Effector CD4-positive, alpha-beta T cell (primary cell): Measurements from ENCODE around the gene NRG3.

Source experiments
- DNase-seq: peaks from one replicate; pipeline ENCODE4 v3.0.0-alpha.2; 2020

Gene NRG3

DNA sequence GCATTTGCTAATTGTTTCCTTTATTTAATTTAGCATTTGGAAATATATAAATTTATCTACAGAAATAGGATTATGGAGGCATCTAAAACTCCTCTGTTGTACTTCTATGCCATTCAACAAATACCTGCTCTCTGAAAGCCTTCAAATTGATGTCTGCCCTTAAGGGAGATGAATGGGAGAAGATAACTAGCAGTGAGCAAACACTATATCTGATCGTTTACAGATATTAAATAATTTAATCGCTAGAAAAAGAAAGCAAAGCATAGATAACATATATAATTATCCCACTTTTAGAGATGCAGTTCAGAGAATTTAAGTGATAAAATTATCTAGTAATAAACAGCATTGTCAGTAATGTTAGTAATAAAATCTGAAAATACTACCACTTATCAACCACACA is 524.9 kb downstream of the NRG3 start:
- DNase-seq = no peak

DNA sequence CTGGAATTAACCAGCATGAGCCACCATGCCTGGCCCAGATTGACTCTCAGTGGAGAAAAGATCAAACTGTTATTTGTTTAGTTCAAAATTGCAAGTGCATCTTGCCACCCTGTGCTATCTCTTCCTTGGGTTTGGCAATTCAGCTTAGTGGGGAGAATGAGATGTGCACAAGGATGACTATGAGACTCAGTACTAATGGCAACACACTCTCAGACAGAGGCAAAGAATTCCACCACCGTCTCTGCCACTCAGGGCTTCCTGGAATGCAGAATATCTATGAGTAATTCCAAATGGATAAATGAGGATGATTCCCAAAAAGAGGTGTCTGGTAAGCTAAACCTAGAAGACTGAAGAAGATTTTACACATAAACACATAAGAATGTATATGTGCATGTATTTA is 525.8 kb downstream of the NRG3 start:
- DNase-seq = no peak

DNA sequence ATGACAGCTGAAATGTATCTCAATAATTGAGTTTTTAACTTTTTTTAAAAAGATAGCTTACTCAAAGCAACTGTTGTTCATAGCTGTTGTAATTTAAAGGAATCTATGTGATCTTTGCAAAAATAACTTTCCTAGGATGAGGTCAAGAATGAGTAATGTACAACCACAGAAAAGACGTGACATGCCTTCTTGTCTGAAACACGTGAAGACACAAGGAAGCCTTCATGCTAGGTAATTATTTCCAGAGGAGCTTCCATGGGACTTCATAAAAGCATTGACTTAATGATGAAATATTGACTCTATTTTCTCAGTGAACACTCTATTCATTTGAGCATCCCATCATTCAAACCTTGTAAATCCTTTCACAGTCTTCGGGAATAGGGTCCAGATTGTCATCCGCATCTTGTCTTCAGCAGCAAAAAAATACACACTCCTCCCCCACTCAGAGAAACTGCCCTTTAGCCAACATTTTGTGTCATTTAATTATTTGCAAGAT is 528.0 kb downstream of the NRG3 start:
- no peak for DNase-seq

GRCh38 chr10:82409671-82410070 is 534.7 kb downstream of the NRG3 start:
- no peak for DNase-seq

- no peak for DNase-seq
Observed at GRCh38 chr10:82411416-82411815, 536.4 kb downstream of the NRG3 start.

DNA sequence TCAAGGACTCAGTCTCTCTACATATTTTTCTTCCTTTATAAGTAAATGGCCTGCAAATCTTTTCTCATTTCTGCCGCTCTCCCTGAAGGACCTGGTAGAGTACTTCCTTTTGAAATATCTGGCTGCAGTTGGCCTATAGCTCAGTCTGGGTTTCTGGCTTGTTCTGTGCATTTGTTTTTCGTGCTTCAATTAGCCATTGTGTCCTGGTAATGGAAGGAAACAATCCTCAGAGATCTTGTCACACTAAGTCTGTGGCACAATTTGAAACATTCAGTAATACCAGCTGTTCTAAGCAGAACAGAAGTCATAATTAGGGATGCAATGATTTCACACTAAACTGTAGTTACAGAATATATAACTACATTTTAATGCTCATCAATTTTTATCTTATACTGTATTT is 545.0 kb downstream of the NRG3 start:
- no peak for DNase-seq

GRCh38 chr10:82429302-82429701 is 554.3 kb downstream of the NRG3 start:
- no peak for DNase-seq

DNA sequence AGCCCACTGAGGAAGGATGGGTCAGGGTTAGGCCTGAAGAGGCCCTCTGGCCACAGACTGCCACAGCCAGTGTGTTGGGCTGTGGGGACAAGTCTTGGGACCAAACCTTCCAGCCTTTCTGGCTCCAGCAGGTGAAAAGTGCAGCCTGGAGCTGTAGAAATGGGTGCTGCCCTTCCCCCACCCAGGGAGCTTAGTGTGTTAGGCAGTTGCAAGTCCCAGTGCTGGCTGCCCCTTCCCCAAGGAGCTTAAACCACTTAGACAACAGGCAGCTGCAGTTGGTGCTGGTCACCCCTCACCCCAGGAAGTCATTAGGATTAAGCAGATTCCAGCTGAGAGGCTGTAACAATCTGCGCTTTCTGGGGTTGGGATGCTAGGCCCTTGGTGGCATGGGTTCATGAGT is 563.3 kb downstream of the NRG3 start:
- DNase-seq = no peak

GRCh38 chr10:82440775-82441174 is 565.8 kb downstream of the NRG3 start:
- no peak for DNase-seq

DNA sequence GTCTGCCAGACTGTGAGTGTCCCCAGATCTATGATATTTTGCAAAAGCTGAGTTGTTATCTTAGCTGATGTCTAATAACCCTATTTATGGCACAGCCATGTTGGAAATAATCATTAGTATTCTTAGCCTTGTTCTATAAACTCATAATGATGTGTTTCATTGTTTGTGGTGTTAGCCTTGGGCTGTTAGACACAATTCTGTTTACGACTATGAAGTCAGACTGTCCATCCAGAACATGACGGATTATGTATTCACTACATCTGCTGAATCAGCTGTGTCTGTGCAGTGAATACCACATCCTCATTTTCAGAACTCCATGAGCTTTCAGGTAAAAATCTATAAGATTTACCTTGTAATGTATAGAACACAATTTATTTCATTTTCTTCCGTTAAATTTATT is 577.1 kb downstream of the NRG3 start:
- DNase-seq = no peak

DNA sequence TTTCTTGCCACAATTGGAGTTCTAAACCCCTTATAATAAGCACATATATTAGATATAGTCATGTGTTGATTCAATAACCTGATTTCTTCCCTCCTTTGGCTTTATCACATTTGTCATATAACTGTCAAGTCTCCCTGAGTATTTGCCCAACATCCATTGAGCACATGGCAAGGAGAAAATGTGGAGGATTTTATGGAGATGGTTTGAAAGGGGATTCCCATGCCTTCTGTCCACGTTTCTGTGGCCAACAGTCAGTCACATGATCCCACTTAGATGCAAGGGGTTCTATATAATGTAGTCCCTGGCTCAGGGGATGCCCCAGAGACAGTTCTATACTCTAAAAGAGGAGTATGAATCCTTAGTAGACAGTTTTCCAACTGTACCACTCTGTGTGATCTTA is 577.7 kb downstream of the NRG3 start:
- no peak for DNase-seq

DNA sequence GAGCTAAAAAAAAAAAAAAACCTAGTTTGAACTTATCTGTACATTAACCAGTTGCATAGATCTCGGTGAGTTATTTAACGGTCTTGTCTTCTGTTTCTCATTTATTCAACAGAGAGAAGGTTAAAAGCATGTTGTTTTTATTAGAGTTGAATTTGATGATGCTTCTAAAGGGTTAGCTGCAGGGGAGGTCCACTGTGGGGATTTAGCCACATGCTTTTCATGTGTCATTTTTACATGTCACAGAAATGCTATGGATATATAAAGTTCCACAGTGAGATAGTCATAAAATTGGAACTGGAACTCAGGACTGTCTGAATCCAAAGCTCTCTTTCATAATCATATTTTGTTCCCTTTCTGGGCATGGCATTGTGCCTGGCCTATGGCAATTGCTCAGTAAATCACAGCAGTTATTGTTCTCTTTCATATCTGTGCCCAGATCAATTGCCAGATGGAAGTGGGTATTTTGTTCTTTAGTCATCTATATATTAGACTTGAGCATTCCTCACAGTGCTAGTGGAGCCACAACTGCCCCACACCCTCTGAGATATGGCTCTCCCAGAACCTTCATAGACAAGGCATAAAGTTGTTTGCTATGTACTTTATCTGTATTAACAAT is 578.8 kb downstream of the NRG3 start:
- no peak for DNase-seq

DNA sequence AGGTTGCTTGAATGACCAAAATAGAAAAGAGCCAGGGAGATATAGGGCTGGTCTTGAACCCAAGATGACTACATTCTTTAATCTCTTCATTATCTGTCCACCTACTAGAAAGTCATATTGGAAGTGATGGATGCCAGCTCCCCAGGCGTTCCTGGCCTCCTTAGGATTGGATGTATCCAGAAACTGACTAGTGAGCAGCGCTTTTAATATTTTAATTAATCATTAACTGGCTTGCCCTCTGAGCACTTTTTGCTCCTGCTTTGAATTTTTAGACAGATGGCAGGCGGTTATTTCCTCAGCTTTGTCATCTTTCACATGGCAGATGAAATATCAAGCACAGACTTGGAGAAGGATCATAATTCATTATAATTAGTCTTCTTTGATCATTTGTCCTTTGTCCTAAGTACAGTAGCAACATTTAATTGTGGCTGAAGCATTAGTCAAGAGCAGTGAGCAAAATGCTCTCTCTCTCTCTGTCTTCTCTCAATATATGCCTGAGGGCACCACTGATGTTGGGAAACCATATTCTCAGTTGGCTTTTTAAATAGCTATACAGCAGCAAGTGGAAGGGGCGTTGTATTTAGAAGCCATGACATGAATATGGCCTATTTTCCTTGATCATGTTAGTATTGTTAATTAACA is 588.0 kb downstream of the NRG3 start:
- no peak for DNase-seq

DNA sequence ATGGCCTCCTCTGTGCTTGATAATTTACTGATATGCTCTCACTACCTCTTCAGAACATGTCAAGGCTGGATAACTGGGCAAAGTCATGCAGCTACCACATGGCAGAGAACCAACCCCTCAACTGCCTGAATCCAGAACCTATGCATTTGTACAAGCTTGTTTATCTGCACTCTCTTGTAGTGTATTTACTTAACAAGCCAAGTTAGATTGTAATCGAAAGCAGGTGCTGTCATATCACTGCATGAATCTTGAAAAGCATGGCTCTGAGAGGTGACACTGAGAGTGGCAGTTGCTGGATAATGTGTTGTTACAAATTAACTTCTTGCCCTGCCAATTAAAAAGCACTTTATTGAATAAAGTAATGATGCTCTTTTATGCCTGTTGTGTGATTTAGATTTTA is 588.6 kb downstream of the NRG3 start:
- DNase-seq = no peak

DNA sequence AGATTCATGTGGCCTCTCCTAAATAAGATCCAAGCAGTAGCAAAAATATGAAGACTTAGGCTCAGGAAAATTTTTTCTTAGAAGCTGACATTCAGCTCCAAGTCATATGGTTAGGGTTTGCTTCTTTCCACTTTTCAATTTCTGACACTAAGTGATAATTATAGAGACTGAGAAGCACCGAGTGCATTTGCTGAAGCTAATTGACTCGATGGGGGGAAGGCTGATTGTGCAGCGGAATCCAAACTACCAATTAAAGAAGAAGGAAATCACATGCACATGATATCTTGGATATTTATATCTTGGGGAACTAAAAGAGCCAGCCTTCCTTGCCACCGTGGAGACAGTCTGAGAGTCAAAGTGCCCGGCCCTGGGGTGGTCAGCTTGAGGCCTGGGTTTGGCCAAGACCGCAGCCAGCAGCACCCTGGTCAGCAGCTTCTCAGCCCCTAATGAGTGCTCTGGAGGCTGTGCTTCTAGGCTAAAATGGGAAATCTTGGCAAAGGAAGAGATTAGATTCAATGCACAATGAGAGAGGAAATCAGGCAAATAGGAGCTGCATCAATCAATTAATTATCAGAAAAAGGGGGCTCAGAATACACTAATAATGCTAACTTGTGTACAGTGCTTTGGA is 589.3 kb downstream of the NRG3 start:
- no peak for DNase-seq

DNA sequence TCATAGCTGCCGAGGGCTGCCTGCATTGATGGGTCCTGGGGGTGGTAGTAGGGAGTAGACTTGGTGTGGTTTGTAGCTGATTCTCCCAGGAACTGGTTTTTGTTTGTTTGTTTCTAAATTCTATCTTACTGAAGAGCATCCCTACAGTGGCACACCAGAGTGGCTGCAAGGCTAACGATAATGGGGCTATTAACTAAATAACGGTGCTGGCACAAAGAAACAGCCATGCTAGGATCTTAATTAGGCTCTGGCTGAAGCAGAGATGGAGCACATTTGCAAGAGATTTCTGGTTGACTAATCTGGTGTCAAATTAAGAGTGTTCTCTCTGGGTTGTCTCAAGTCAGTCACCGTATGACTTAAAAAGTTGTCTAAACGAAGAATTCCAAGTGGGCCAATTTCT is 590.0 kb downstream of the NRG3 start:
- DNase-seq = no peak

- DNase-seq = no peak
Observed at GRCh38 chr10:82468453-82468852, 593.5 kb downstream of the NRG3 start.

- no peak for DNase-seq
Observed at GRCh38 chr10:82472406-82473335, 597.7 kb downstream of the NRG3 start.

DNA sequence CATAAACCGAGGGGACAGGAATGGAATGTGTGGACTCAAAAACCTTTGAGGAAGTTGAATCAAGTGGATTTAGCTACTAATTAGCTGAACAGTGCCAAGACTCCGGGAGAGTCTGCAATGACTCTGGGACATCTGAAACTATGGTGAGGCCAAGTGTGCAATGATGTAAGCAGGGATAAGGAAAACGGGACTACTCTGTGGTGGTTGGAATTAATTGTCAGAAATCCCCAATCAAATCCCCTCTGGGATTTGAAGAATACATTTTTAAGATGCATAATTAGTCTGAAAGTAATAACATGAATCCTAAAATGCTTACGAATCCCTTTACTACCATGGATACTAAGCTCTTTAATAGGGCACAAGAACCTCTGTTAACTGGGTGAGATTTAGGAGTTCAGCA is 602.8 kb downstream of the NRG3 start:
- DNase-seq = no peak

GRCh38 chr10:82492647-82493046 is 617.7 kb downstream of the NRG3 start:
- DNase-seq = no peak

DNA sequence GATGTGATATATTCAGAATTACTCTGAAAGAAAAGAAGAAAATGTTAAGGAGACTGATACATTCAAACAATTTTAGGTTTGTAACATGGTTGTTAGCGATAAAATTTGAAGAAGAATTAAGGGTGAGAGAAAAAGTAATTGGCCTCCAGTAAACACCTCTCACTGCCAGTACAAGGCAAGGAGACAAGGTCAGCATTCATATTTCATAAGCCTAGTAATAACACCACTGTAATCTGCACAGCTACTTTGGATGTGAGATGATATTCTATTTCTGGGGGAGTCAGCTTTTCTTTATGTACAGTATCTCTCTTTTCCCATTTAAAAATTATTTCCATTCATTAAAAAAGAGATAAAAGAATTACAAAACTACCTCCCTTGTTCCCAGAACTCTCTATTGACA is 621.1 kb downstream of the NRG3 start:
- no peak for DNase-seq

DNA sequence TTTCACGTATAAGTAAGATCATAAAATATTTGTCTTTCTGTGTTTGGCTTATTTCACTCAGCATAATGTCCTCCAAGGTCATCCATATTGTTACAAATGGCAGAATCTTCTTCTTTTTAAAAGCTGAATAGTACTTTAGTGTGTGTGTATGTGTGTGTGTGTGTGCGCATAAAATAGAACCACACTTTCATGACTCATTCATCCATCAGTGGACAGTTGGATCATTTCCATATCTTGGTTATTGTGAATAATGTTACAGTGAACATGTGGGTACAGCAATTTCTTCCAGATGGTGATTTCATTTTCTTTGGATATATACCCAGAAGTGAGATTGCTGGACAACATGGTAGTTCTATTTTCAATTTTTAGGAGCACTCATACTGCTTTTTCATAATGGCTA is 622.4 kb downstream of the NRG3 start:
- DNase-seq = no peak

- no peak for DNase-seq
Observed at GRCh38 chr10:82498976-82499375, 624.0 kb downstream of the NRG3 start.
